Lower lobe of right lung (tissue), 2 donors: ENCODE data around the gene PNPLA7. TPM values are rescaled to one million over a fixed set of nuclear protein-coding genes. Genes with fewer than 3 reads are reported as not detected.
A peak's percentile ranks its signal among the peaks of the same experiment; 100 is the strongest.
"Not testable (repeated sequence)": the region's sequence is repeated elsewhere in the genome, so short reads cannot be mapped to it uniquely, and the experiment has no call there.

ENCODE experiments used
- ATAC-seq, 2 donors: fragments of 200-7000 bp; cut with Tn5 transposase; one replicate each; pipeline ENCODE4 v1.9.1; 2020 to 2022; ENCODE audit warnings: mild to moderate bottlenecking in 2 of 2, moderate library complexity in 2 of 2
- DNase-seq: peaks from one replicate; pipeline ENCODE4 v3.0.0-alpha.2; 2020
- H3K27ac ChIP-seq: fragments of 200-600 bp; one replicate; pipeline ENCODE4 v1.8.0; 2022
- H3K27me3 ChIP-seq: fragments of 200-600 bp; one replicate; pipeline ENCODE4 v1.8.0; 2022; ENCODE audit warnings: low read depth
- H3K36me3 ChIP-seq: fragments of 200-600 bp; one replicate; pipeline ENCODE4 v1.8.0; 2022; ENCODE audit warnings: mild to moderate bottlenecking
- H3K4me1 ChIP-seq: fragments of 200-600 bp; one replicate; pipeline ENCODE4 v1.8.0; 2022
- H3K4me3 ChIP-seq: fragments of 200-600 bp; one replicate; pipeline ENCODE4 v1.8.0; 2022; ENCODE audit warnings: mild to moderate bottlenecking
- H3K9me3 ChIP-seq: fragments of 200-600 bp; one replicate; pipeline ENCODE4 v1.8.0; 2022
- CTCF ChIP-seq: fragments of 200-600 bp; IDR thresholded peaks from one replicate; pipeline ENCODE4 v1.8.0; 2022; ENCODE audit warnings: antibody characterized with exemption, mild to moderate bottlenecking
- intact Hi-C: fragments of 100-400 bp; cut with DNase I; formaldehyde crosslinking; loops from one replicate; pipeline ENCODE4 v1.11.0; 2022
- total RNA-seq: library from RNA; stranded (reverse); fragmentation: NEBNext Ultra II Directional; extraction: Animal tissue kit (Norgen Biotek cat#: 25700); gene quantifications from one replicate; pipeline ENCODE4 v1.2.1, GENCODE V29; 2021
- donor health status: DM: no; HTN: yes; CAD: no; lungs with severe emphysema.

The PNPLA7 gene
- total RNA-seq, 1 donor from 2014 or later: 12.2 TPM

GRCh38 chr9:137452761-137453642, 97.2 kb downstream of the PNPLA7 start:
- peak overlapping the region; percentile 52 for H3K4me3 ChIP-seq
- H3K27ac ChIP-seq: no peak overlapping the region
- H3K27me3 ChIP-seq: no peaks in the 10 kb centered on the region
- ATAC-seq: peak; percentile 2
- intact Hi-C loops: no loop called here
- H3K4me1 ChIP-seq: peaks cover 20% of the 10 kb centered on the region
- DNase-seq: peak; percentile 63
- H3K9me3 ChIP-seq: no peaks in the 10 kb centered on the region
- no peaks in the 10 kb centered on the region for H3K36me3 ChIP-seq
- TF ChIP-seq CTCF: no peak

DNA sequence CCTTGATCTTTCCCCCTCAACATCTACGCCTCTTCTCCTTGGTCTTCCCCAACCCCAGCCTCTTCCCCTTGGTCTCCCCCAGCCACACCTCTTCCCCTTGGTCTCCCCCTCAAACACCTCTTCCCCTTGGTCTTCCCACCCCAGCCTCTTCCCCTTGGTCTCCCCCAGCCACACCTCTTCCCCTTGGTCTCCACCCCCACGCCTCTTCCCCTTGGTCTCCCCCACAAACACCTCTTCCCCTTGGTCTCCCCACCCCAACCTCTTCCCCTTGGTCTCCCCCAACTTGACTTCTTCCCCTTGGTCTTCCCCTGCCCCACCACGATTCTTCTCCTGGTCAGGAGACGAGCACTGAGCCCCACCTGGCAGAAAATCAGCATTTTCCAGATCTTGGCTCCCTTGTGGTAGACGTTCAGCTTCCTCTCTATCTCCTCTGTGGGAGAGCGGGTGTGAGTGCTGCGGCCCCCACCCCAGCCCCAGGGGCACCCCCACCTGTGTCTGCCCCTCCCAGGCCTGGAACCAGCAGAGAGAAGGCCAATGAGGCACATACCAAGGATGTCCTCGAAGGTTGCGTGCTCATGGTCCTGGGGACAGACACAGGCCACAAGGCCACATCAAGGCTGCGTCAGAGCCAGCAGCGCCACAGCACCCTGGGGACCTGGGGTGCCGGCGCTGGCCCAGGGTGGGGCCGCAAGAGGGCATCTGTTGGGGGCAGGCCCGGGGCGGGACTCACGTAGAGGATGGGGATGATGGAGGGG, 98.0 kb downstream of the PNPLA7 start:
- ATAC-seq: no peak
- H3K27ac ChIP-seq: no peak overlapping the region
- H3K4me1 ChIP-seq: peaks cover 17% of the 10 kb centered on the region
- intact Hi-C loops: no loop called here
- no peaks in the 10 kb centered on the region for H3K27me3 ChIP-seq
- no peak for TF ChIP-seq CTCF
- H3K9me3 ChIP-seq: no peaks in the 10 kb centered on the region
- H3K4me3 ChIP-seq: no peak overlapping the region
- DNase-seq: peak; percentile 48
- no peaks in the 10 kb centered on the region for H3K36me3 ChIP-seq

- not testable (repeated sequence) for ATAC-seq, DNase-seq, H3K36me3 ChIP-seq
These were observed 98.8 kb downstream of the PNPLA7 start for GRCh38 chr9:137451264-137452005.

GRCh38 chr9:137450539-137451222, 99.5 kb downstream of the PNPLA7 start:
- H3K9me3 ChIP-seq, H3K36me3 ChIP-seq, H3K27me3 ChIP-seq, ATAC-seq, H3K4me3 ChIP-seq, DNase-seq, intact Hi-C loops, H3K27ac ChIP-seq: not testable (repeated sequence)
- peaks cover 21% of the 10 kb centered on the region for H3K4me1 ChIP-seq

More at GRCh38 chr9:137451264-137452005, 98.8 kb downstream of the PNPLA7 start:
- H3K4me3 ChIP-seq, H3K27me3 ChIP-seq, H3K9me3 ChIP-seq, intact Hi-C loops, H3K27ac ChIP-seq: not testable (repeated sequence)
- H3K4me1 ChIP-seq: peaks cover 17% of the 10 kb centered on the region

DNA sequence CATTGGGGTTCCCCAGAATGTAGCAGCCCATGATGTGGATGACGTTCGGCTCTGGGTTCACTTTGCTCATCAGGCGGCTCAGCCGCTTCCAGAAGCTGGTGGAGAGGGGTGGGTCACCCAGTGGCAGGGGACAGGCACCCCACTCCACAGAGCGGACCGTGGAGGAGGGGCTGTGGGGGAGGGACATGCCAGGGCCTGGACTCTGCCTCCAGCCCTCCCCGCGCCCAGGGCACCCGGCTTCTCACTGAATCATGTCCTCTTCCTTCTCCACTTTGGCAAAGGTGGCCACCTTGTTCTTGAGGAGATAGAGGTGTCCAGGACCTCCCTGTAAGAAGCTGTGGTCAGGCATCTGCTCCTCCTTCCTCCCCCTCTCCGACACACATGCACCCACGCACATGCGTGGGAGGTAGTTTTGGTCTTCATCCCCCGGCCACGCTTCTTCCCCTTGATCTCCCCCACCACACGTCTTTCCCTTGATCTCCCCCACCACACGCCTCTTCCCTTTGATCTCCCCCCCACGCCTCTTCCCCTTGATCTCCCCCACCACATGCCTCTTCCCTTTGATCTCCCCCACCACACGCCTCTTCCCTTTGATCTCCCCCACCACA, 100.2 kb downstream of the PNPLA7 start:
- peak; percentile 42 for DNase-seq
- H3K27me3 ChIP-seq: no peaks in the 10 kb centered on the region
- peaks cover 24% of the 10 kb centered on the region for H3K4me1 ChIP-seq
- intact Hi-C loops: no loop called here
- H3K9me3 ChIP-seq: no peaks in the 10 kb centered on the region
- H3K27ac ChIP-seq: no peak overlapping the region
- H3K4me3 ChIP-seq: no peak overlapping the region
- ATAC-seq: no peak
- no peaks in the 10 kb centered on the region for H3K36me3 ChIP-seq
- no peak for TF ChIP-seq CTCF
